GM12873 (cell line): ENCODE data around the gene TNFRSF21.

Source experiments
- CTCF ChIP-seq: IDR thresholded peaks from 2 replicates; pipeline ENCODE4 v1.5.1; 2012; ENCODE audit warnings: low read depth, mild to moderate bottlenecking, moderate library complexity, low read length, control low read depth; ENCODE audit not compliant: insufficient read depth; ENCODE audit errors: missing control alignments

TNFRSF21 gene

GRCh38 chr6:47342824-47343223, 33.1 kb upstream of the TNFRSF21 start:
- TF ChIP-seq CTCF: no peak

- TF ChIP-seq CTCF: no peak
Measured at GRCh38 chr6:47337519-47337918, 27.8 kb upstream of the TNFRSF21 start.

GRCh38 chr6:47336334-47336733, 26.6 kb upstream of the TNFRSF21 start:
- no peak for TF ChIP-seq CTCF

GRCh38 chr6:47335466-47335865, 25.8 kb upstream of the TNFRSF21 start:
- no peak for TF ChIP-seq CTCF

- no peak for TF ChIP-seq CTCF
Measured at GRCh38 chr6:47334334-47334733, 24.6 kb upstream of the TNFRSF21 start.

GRCh38 chr6:47323887-47324286, 14.2 kb upstream of the TNFRSF21 start:
- no peak for TF ChIP-seq CTCF

- TF ChIP-seq CTCF: no peak
Measured at GRCh38 chr6:47323321-47323720, 13.6 kb upstream of the TNFRSF21 start.
